BE2C (cell line): ENCODE results near the gene MUCL1. TPM values are rescaled to one million over a fixed set of nuclear protein-coding genes. Genes with fewer than 3 reads are reported as not detected.

Source experiments
- DNase-seq: peaks from one replicate; pipeline ENCODE4 v3.0.0-alpha.2; 2020
- H3K27me3 ChIP-seq: fragments of 250-450 bp; sonication (Bioruptor Pico); 2 replicates; pipeline ENCODE4 v1.5.1; 2020; ENCODE audit warnings: mild to moderate bottlenecking
- H3K36me3 ChIP-seq: fragments of 250-450 bp; sonication (Bioruptor Pico); 2 replicates; pipeline ENCODE4 v1.5.1; 2020; ENCODE audit warnings: mild to moderate bottlenecking
- H3K4me1 ChIP-seq: fragments of 250-450 bp; sonication (Bioruptor Pico); 2 replicates; pipeline ENCODE4 v1.5.1; 2020
- H3K4me3 ChIP-seq: 2 replicates; pipeline ENCODE4 v1.5.1; 2011; ENCODE audit warnings: low read depth, low read length
- H3K9me3 ChIP-seq: fragments of 250-450 bp; sonication (Bioruptor Pico); 2 replicates; pipeline ENCODE4 v1.5.1; 2020
- CTCF ChIP-seq: IDR thresholded peaks from 2 replicates; pipeline ENCODE4 v1.5.1; 2012; ENCODE audit warnings: mild to moderate bottlenecking, low read depth, low read length
- polyA plus RNA-seq: library from polyadenylated mRNA; unstranded; fragments of >200 nt; gene quantifications from one replicate; pipeline ENCODE4 v1.2.1, GENCODE V29; 2012; ENCODE audit warnings: low read depth, missing spikeins; ENCODE audit not compliant: insufficient read length, insufficient read depth

The MUCL1 gene
- not detected for polyA plus RNA-seq

- H3K4me1 ChIP-seq: no peaks in the 10 kb centered on the region
- H3K9me3 ChIP-seq: no peaks in the 10 kb centered on the region
- H3K36me3 ChIP-seq: no peaks in the 10 kb centered on the region
- H3K4me3 ChIP-seq: no peak within 1 kb of the TSS
- DNase-seq: peak; percentile 55
- TF ChIP-seq CTCF: peak; percentile 89
- no peaks in the 10 kb centered on the region; the same call in 1 of the 2 replicates for H3K27me3 ChIP-seq
These were observed at the start of gene MUCL1 for GRCh38 chr12:54853933-54854538. Gene MUCL1 (plus strand): TSS chr12:54854516. CDS start chr12:54854583, 67 bp downstream.

GRCh38 chr12:54821676-54822075, 32.6 kb upstream of the MUCL1 start:
- H3K9me3 ChIP-seq: no peaks in the 10 kb centered on the region
- no peak overlapping the region for H3K4me3 ChIP-seq
- no peak for DNase-seq
- no peaks in the 10 kb centered on the region for H3K4me1 ChIP-seq
- H3K27me3 ChIP-seq: no peaks in the 10 kb centered on the region
- TF ChIP-seq CTCF: no peak
- H3K36me3 ChIP-seq: no peaks in the 10 kb centered on the region

GRCh38 chr12:54824402-54824801, 29.9 kb upstream of the MUCL1 start:
- DNase-seq: no peak
- Histone ChIP-seq H3K9me3 (no peaks in the 10 kb centered on the region), H3K4me3 (no peak overlapping the region), H3K4me1 (no peaks in the 10 kb centered on the region), H3K27me3 (no peaks in the 10 kb centered on the region), H3K36me3 (no peaks in the 10 kb centered on the region)
- peak; percentile 25; the same call in 1 of the 2 replicates for TF ChIP-seq CTCF

GRCh38 chr12:54829511-54829910, 24.8 kb upstream of the MUCL1 start:
- Histone ChIP-seq H3K27me3 (no peaks in the 10 kb centered on the region), H3K9me3 (no peaks in the 10 kb centered on the region), H3K4me3 (no peak overlapping the region), H3K4me1 (no peaks in the 10 kb centered on the region), H3K36me3 (no peaks in the 10 kb centered on the region)
- no peak for DNase-seq
- TF ChIP-seq CTCF: no peak

GRCh38 chr12:54830199-54830598, 24.1 kb upstream of the MUCL1 start:
- Histone ChIP-seq H3K9me3 (no peaks in the 10 kb centered on the region), H3K27me3 (no peaks in the 10 kb centered on the region), H3K4me1 (no peaks in the 10 kb centered on the region), H3K36me3 (no peaks in the 10 kb centered on the region), H3K4me3 (no peak overlapping the region)
- no peak for DNase-seq
- no peak for TF ChIP-seq CTCF

GRCh38 chr12:54831631-54832030, 22.7 kb upstream of the MUCL1 start:
- TF ChIP-seq CTCF: no peak
- no peaks in the 10 kb centered on the region for H3K36me3 ChIP-seq
- no peaks in the 10 kb centered on the region for H3K27me3 ChIP-seq
- no peaks in the 10 kb centered on the region for H3K9me3 ChIP-seq
- no peak for DNase-seq
- H3K4me1 ChIP-seq: no peaks in the 10 kb centered on the region
- H3K4me3 ChIP-seq: no peak overlapping the region
